ENCODE data around the gene DCC.

DNA sequence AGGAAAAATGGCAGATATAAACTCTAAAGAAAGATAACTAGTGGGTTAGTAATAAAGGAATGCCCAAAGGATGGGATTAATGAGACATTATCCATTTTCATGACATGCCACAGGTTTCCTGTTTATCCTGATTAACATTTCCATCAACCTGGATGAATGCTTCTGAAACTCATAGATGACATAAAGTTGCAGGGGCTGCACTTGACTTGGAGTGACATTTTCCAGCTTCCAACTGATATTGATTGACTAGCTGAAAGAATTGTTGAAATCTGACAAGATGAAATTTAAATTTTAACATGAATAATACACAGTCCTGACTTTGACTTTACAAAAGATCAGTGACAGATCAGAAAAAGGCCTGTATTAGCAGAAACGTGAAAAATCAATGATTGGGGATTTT, 214.2 kb downstream of the DCC start:
- TF ChIP-seq POLR2A (IDR thresholded peaks at IDR 0.05; ENCODE audit: low read length) (no peak), GATA1 (IDR thresholded peaks at IDR 0.05; ENCODE audit: low read depth, low read length) (no peak)
